IMR-90 (cell line): ENCODE results near the gene QKI. TPM values are rescaled to one million over a fixed set of nuclear protein-coding genes. Genes with fewer than 3 reads are reported as not detected.
A peak's percentile ranks its signal among the peaks of the same experiment; 100 is the strongest.

ENCODE experiments used
- ATAC-seq: fragments of 200-7000 bp; cut with Tn5 transposase; 2 replicates; pipeline ENCODE4 v1.9.1; 2020; ENCODE audit warnings: low read depth, mild to moderate bottlenecking, moderate library complexity
- BruUV-seq: library from RNA; stranded (reverse); fragments of 400-500 nt; replicated peaks from 2 replicates; lab custom pipeline; 2021; lab: Mats Ljungman, UMichigan
- CTCF ChIA-PET: fragments of 300-600 bp; formaldehyde crosslinking; extraction: SDS; loops from one replicate; lab custom pipeline; 2021; ENCODE audit warnings: antibody characterized with exemption; lab: Yijun Ruan, JAX
- POLR2A ChIA-PET: fragments of 300-600 bp; sonication (Branson Sonifier 250); formaldehyde crosslinking; loops from one replicate; lab custom pipeline; 2022; ENCODE audit warnings: antibody characterized with exemption; ENCODE audit not compliant: unreplicated experiment; lab: Charles Lee
- DNase-seq: peaks from one replicate; pipeline ENCODE4 v3.0.0; 2013
- H2AFZ ChIP-seq: replicated peaks from 2 replicates; pipeline ENCODE3; 2013; ENCODE audit warnings: low read length, mild to moderate bottlenecking; ENCODE audit not compliant: poor library complexity
- H2AK5ac ChIP-seq: 2 replicates; pipeline ENCODE4 v1.6.1; 2013; ENCODE audit warnings: low read depth, low read length, inconsistent platforms
- H2AK9ac ChIP-seq: replicated peaks from 2 replicates; pipeline ENCODE3; 2013; ENCODE audit warnings: mild to moderate bottlenecking, low read depth, low read length, moderate library complexity; ENCODE audit not compliant: poor library complexity
- H2BK120ac ChIP-seq: 2 replicates; pipeline ENCODE4 v1.6.1; 2013; ENCODE audit warnings: low read depth, low read length, inconsistent platforms
- H2BK15ac ChIP-seq: 3 replicates; pipeline ENCODE4 v1.6.1; 2013; ENCODE audit warnings: low read depth, low read length, inconsistent platforms
- H2BK20ac ChIP-seq: 2 replicates; pipeline ENCODE4 v1.6.1; 2013; ENCODE audit warnings: low read depth, mild to moderate bottlenecking, inconsistent platforms, low read length, moderate library complexity
- H2BK5ac ChIP-seq: 2 replicates; pipeline ENCODE4 v1.6.1; 2013; ENCODE audit warnings: mild to moderate bottlenecking, low read depth, low read length, inconsistent platforms; ENCODE audit not compliant: poor library complexity, severe bottlenecking
- H3K14ac ChIP-seq: replicated peaks from 2 replicates; pipeline ENCODE4 v1.6.1; 2013; ENCODE audit warnings: low read depth, low read length, inconsistent platforms
- H3K18ac ChIP-seq: 2 replicates; pipeline ENCODE4 v1.6.1; 2013; ENCODE audit warnings: low read depth, low read length, control low read depth
- H3K23ac ChIP-seq: 2 replicates; pipeline ENCODE4 v1.6.1; 2013; ENCODE audit warnings: low read depth, low read length, inconsistent platforms
- H3K27ac ChIP-seq: 2 replicates; pipeline ENCODE4 v1.5.1; 2013; ENCODE audit warnings: mild to moderate bottlenecking, control low read depth, low read length; ENCODE audit not compliant: insufficient read depth
- H3K27me3 ChIP-seq: 2 replicates; pipeline ENCODE4 v1.6.1; 2013; ENCODE audit warnings: low read length; ENCODE audit not compliant: control insufficient read depth, insufficient read depth
- H3K36me3 ChIP-seq: 2 replicates; pipeline ENCODE4 v1.6.1; 2013; ENCODE audit warnings: low read length, mixed read lengths; ENCODE audit not compliant: control insufficient read depth, insufficient read depth
- H3K4ac ChIP-seq: 2 replicates; pipeline ENCODE4 v1.6.1; 2013; ENCODE audit warnings: low read depth, low read length, inconsistent platforms
- H3K4me1 ChIP-seq: 2 replicates; pipeline ENCODE4 v1.6.1; 2013; ENCODE audit warnings: low read length, mixed read lengths; ENCODE audit not compliant: control insufficient read depth, insufficient read depth
- H3K4me2 ChIP-seq: 2 replicates; pipeline ENCODE4 v1.6.1; 2013; ENCODE audit warnings: low read depth, mild to moderate bottlenecking, control low read depth, low read length, moderate library complexity
- H3K4me3 ChIP-seq: 2 replicates; pipeline ENCODE4 v1.5.1; 2013; ENCODE audit warnings: low read depth, mild to moderate bottlenecking, control low read depth, low read length, moderate library complexity; ENCODE audit not compliant: insufficient read depth
- H3K56ac ChIP-seq: 2 replicates; pipeline ENCODE4 v1.6.1; 2013; ENCODE audit warnings: low read length, inconsistent platforms; ENCODE audit not compliant: insufficient read depth; ENCODE audit errors: extremely low read depth
- H3K79me1 ChIP-seq, 2 experiments: 2 replicates each; pipeline ENCODE4 v1.6.1; 2013; ENCODE audit warnings: low read length in 2 of 2, inconsistent platforms in 1 of 2, low read depth in 1 of 2
- H3K9ac ChIP-seq: 2 replicates; pipeline ENCODE4 v1.6.1; 2013; ENCODE audit warnings: low read depth, low read length, control low read depth
- H3K9me1 ChIP-seq: 2 replicates; pipeline ENCODE4 v1.6.1; 2013; ENCODE audit warnings: low read length, inconsistent platforms; ENCODE audit not compliant: insufficient read depth
- H3K9me3 ChIP-seq: 2 replicates; pipeline ENCODE4 v1.6.1; 2013; ENCODE audit warnings: low read length; ENCODE audit not compliant: control insufficient read depth, insufficient read depth
- H4K20me1 ChIP-seq: 2 replicates; pipeline ENCODE4 v1.6.1; 2013; ENCODE audit warnings: low read length, inconsistent platforms; ENCODE audit not compliant: insufficient read depth
- H4K5ac ChIP-seq: 2 replicates; pipeline ENCODE4 v1.6.1; 2013; ENCODE audit warnings: mild to moderate bottlenecking, low read depth, low read length, control low read depth
- H4K8ac ChIP-seq, 2 experiments: 2 replicates each; pipeline ENCODE4 v1.6.1; 2013; ENCODE audit warnings: low read depth in 2 of 2, low read length in 2 of 2, control low read depth in 1 of 2, inconsistent platforms in 1 of 2
- H4K91ac ChIP-seq: 2 replicates; pipeline ENCODE4 v1.6.1; 2013; ENCODE audit warnings: low read depth, low read length, inconsistent platforms; ENCODE audit not compliant: insufficient read depth
- BHLHE40 ChIP-seq: fragments of 150-350 bp; IDR thresholded peaks from 2 replicates; pipeline ENCODE4 v1.6.1; 2016; ENCODE audit warnings: mild to moderate bottlenecking, low read depth, low read length
- CTCF ChIP-seq: conservative IDR thresholded peaks from 2 replicates; pipeline ENCODE4 v1.5.1; 2012; ENCODE audit warnings: mild to moderate bottlenecking, low read depth, low read length, improper control_type of control experiment
- FOS ChIP-seq: fragments of 150-350 bp; IDR thresholded peaks from 2 replicates; pipeline ENCODE4 v1.6.1; 2016; ENCODE audit warnings: low read depth, low read length
- RAD21 ChIP-seq: IDR thresholded peaks from 2 replicates; pipeline ENCODE4 v1.6.1; 2012; ENCODE audit warnings: low read length, improper control_type of control experiment
- RFX5 ChIP-seq: IDR thresholded peaks from 2 replicates; pipeline ENCODE4 v1.8.0; 2012; ENCODE audit warnings: low read depth, mild to moderate bottlenecking, low read length, moderate library complexity
- SMC3 ChIP-seq: fragments of 150-350 bp; IDR thresholded peaks from 2 replicates; pipeline ENCODE4 v1.6.1; 2016; ENCODE audit warnings: low read depth, mild to moderate bottlenecking, antibody characterized with exemption, low read length, moderate library complexity
- WGBS, 2 experiments: methylation state at CpG; one replicate each; pipeline versions ENCODE4 v1.1.5 to v1.1.7; 2013; ENCODE audit warnings: missing lambda C conversion rate in 2 of 2; ENCODE audit not compliant: insufficient read length in 1 of 2; ENCODE audit errors: extremely low coverage in 2 of 2; 5-methylcytosine and 5-hydroxymethylcytosine counted together
- dilution Hi-C: fragments of 300-500 bp; cut with HindIII; formaldehyde crosslinking; loops from one replicate; pipeline ENCODE4 v1.14.3; 2018; ENCODE audit warnings: low sequenced_read_pairs; ENCODE audit not compliant: unreplicated experiment
- in situ Hi-C: fragments of 300-500 bp; cut with MboI; formaldehyde crosslinking; loops from 3 replicates; pipeline ENCODE4 v1.14.3; 2019; ENCODE audit warnings: low sequenced_read_pairs, inconsistent platforms, mixed read lengths
- intact Hi-C: fragments of 100-400 bp; cut with micrococcal nuclease; formaldehyde crosslinking; loops from 2 replicates; pipeline ENCODE4 v1.10.0; 2022
- polyA plus RNA-seq, 3 experiments: library from polyadenylated mRNA; depleted of rRNA; stranded (reverse); fragments of >200 nt; gene quantifications; 2 replicates each; pipeline ENCODE4 v1.2.3, GENCODE V29; 2012; ENCODE audit warnings: low replicate concordance in 1 of 3
- total RNA-seq: library from RNA; depleted of rRNA; stranded (reverse); fragments of >200 nt; gene quantifications from 2 replicates; pipeline ENCODE4 v1.2.3, GENCODE V29; 2012
- TF ChIP-seq, protein P1 (sequence below): fragments of 150-350 bp; IDR thresholded peaks from 2 replicates; pipeline ENCODE4 v1.6.1; 2017; ENCODE audit warnings: mild to moderate bottlenecking, antibody characterized with exemption, low read length, low read depth

The QKI gene
- total and polyA plus RNA-seq, 2 of the 4 experiments (the other 2 are of a cell fraction): 112 to 232 TPM

- ChIA-PET CTCF (no interaction called here), POLR2A (no interaction called here)
- no peak overlapping the region for H4K91ac ChIP-seq
- no peak overlapping the region for H3K18ac ChIP-seq
- no peaks in the 10 kb centered on the region for H3K4me1 ChIP-seq
- H3K9me1 ChIP-seq: no peaks in the 10 kb centered on the region; the same call in 1 of the 2 replicates
- H4K8ac ChIP-seq: no peak overlapping the region
- dilution Hi-C loops (no loop called here), in situ Hi-C loops (no loop called here), intact Hi-C loops (no loop called here)
- BruUV-seq: no TSS peak
- no peak overlapping the region for H3K14ac ChIP-seq
- H2AK5ac ChIP-seq: no peak overlapping the region
- no peaks in the 10 kb centered on the region for H3K9me3 ChIP-seq
- no peak overlapping the region for H2AK9ac ChIP-seq
- no peak for DNase-seq
- ATAC-seq: no peak
- no peak overlapping the region for H3K4ac ChIP-seq
- no peak overlapping the region for H3K4me2 ChIP-seq
- H3K36me3 ChIP-seq: no peaks in the 10 kb centered on the region
- H2BK5ac ChIP-seq: no peak overlapping the region
- no peak overlapping the region for H3K56ac ChIP-seq
- no peak overlapping the region for H3K27ac ChIP-seq
- peak overlapping the region; percentile 5 for H2AFZ ChIP-seq
- no peak overlapping the region for H2BK20ac ChIP-seq
- H3K9ac ChIP-seq: no peak overlapping the region
- no peaks in the 10 kb centered on the region for H4K20me1 ChIP-seq
- no peak for TF ChIP-seq CTCF
- TF ChIP-seq, protein P1, sequence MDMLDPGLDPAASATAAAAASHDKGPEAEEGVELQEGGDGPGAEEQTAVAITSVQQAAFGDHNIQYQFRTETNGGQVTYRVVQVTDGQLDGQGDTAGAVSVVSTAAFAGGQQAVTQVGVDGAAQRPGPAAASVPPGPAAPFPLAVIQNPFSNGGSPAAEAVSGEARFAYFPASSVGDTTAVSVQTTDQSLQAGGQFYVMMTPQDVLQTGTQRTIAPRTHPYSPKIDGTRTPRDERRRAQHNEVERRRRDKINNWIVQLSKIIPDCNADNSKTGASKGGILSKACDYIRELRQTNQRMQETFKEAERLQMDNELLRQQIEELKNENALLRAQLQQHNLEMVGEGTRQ: no peak
- TF ChIP-seq RFX5: no peak
- no peak for TF ChIP-seq RAD21
- TF ChIP-seq FOS: no peak
- TF ChIP-seq SMC3: no peak
- TF ChIP-seq BHLHE40: no peak
- no peak overlapping the region for H4K5ac ChIP-seq
- no peak overlapping the region for H2BK120ac ChIP-seq
- H3K4me3 ChIP-seq: no peak overlapping the region
- H3K23ac ChIP-seq: no peak overlapping the region
- peaks cover 2% of the 10 kb centered on the region; the same call in 1 of the 2 replicates for H3K27me3 ChIP-seq
- no peak overlapping the region for H2BK15ac ChIP-seq
- WGBS, 2 experiments: 100% methylated on average over 1 of the region's 9 CpGs; no CpG with 5 or more reads in 1 of the 2 experiments
- H3K79me1 ChIP-seq: no peaks in the 10 kb centered on the region
Measured at GRCh38 chr6:163600781-163601180, 186.3 kb downstream of the QKI start.
